HepG2 (cell line): ENCODE results near the gene GLIS2. TPM values are rescaled to one million over a fixed set of nuclear protein-coding genes. Genes with fewer than 3 reads are reported as not detected.

Experiments used
- ASH2L ChIP-seq: fragments of 300-600, 200-600 bp; sonication (generic); IDR thresholded peaks from 2 replicates; pipeline ENCODE4 v1.7.0; 2017; ENCODE audit warnings: low read depth, mild to moderate bottlenecking, moderate library complexity, mixed read lengths, low read length; ENCODE audit not compliant: insufficient read length
- ELF3 ChIP-seq: IDR thresholded peaks from 2 replicates; pipeline ENCODE4 v1.6.1; 2016; ENCODE audit warnings: missing genetic modification reagents, missing compliant biosample characterization
- KDM3A ChIP-seq: IDR thresholded peaks from 2 replicates; pipeline ENCODE4 v1.6.1; 2018; ENCODE audit warnings: low read depth, missing compliant biosample characterization
- LCORL ChIP-seq, 2 experiments: fragments of 450-650 bp in 1 of 2; sonication (generic) in 1 of 2; formaldehyde crosslinking in 1 of 2; IDR thresholded peaks; 2 replicates each; pipeline versions ENCODE4 v1.5.0 to v1.6.1; 2017 to 2020; ENCODE audit warnings: antibody characterized with exemption in 1 of 2, missing genetic modification reagents in 1 of 2
- PHF5A ChIP-seq: IDR thresholded peaks from one replicate; pipeline ENCODE4 v1.6.1; 2018; ENCODE audit warnings: low read depth, missing genetic modification reagents; ENCODE audit not compliant: unreplicated experiment
- PHF8 ChIP-seq: sonication (generic); formaldehyde crosslinking; IDR thresholded peaks from 2 replicates; pipeline ENCODE4 v1.5.0; 2020; ENCODE audit warnings: missing genetic modification reagents
- RAD21 ChIP-seq: fragments of 450-650 bp; formaldehyde crosslinking; IDR thresholded peaks from 2 replicates; pipeline ENCODE4 v1.5.0; 2020; ENCODE audit warnings: mild to moderate bottlenecking
- SPEN ChIP-seq: sonication (generic); formaldehyde crosslinking; IDR thresholded peaks from 2 replicates; pipeline ENCODE4 v1.5.1; 2020; ENCODE audit warnings: low read depth, mild to moderate bottlenecking, missing genetic modification reagents
- TARDBP ChIP-seq: sonication (generic); formaldehyde crosslinking; IDR thresholded peaks from 2 replicates; pipeline ENCODE4 v1.8.0; 2022; ENCODE audit warnings: mild to moderate bottlenecking, missing genetic modification reagents
- TOPORS ChIP-seq: sonication (generic); formaldehyde crosslinking; IDR thresholded peaks from 2 replicates; pipeline ENCODE4 v1.8.0; 2023; ENCODE audit warnings: mild to moderate bottlenecking, missing genetic modification reagents
- ZNF3 ChIP-seq: IDR thresholded peaks from 2 replicates; pipeline ENCODE4 v1.7.0; 2017; ENCODE audit warnings: inconsistent platforms
- ZNF503 ChIP-seq: sonication (generic); formaldehyde crosslinking; IDR thresholded peaks from 2 replicates; pipeline ENCODE4 v1.4.0; 2020; ENCODE audit warnings: missing genetic modification reagents
- ZNF878 ChIP-seq: sonication (generic); formaldehyde crosslinking; IDR thresholded peaks from 2 replicates; pipeline ENCODE4 v1.8.1; 2023; ENCODE audit warnings: mild to moderate bottlenecking, missing genetic modification reagents, moderate library complexity
- polyA plus RNA-seq, 8 experiments: library from polyadenylated mRNA; depleted of rRNA in 3 of 8; stranded (reverse) in 7 of 8; unstranded in 1 of 8; fragments of >200 nt; fragmentation: Illumina TruSeq in 4 of 8; extraction: Trizol in 4 of 8; gene quantifications; 2 replicates each; pipeline versions ENCODE4 v1.2.1 to v1.2.3, GENCODE V29; 2011 to 2016; ENCODE audit warnings: low read depth in 4 of 8, missing spikeins in 1 of 8, mixed read lengths in 1 of 8; ENCODE audit not compliant: insufficient read depth in 1 of 8
- total RNA-seq, 5 experiments: library from RNA; depleted of rRNA; stranded (reverse); fragments of >200 nt; fragmentation: Illumina TruSeq; extraction: Trizol; gene quantifications; 2 replicates each; pipeline ENCODE4 v1.2.3, GENCODE V29; 2016; ENCODE audit warnings: low read depth in 1 of 5
- TF ChIP-seq, protein P1 (sequence below): sonication (generic); formaldehyde crosslinking; IDR thresholded peaks from 2 replicates; pipeline ENCODE4 v1.4.0; 2020; ENCODE audit warnings: missing genetic modification reagents
- TF ChIP-seq, protein P2 (sequence below): sonication (generic); formaldehyde crosslinking; IDR thresholded peaks from 2 replicates; pipeline ENCODE4 v1.5.0; 2020; ENCODE audit warnings: mild to moderate bottlenecking, missing genetic modification reagents
- TF ChIP-seq, protein P3 (sequence below): sonication (generic); formaldehyde crosslinking; IDR thresholded peaks from 2 replicates; pipeline ENCODE4 v1.4.0; 2020; ENCODE audit warnings: missing genetic modification reagents

The GLIS2 gene
- total and polyA plus RNA-seq, 2 of the 13 experiments (the other 11 are each of a cell fraction or from before 2014, with no cell fraction given) = 0.28 to 0.29 TPM

GRCh38 chr16:4313563-4314531 is 2.0 kb upstream of the GLIS2 start (continued):
- TF ChIP-seq, protein P1, sequence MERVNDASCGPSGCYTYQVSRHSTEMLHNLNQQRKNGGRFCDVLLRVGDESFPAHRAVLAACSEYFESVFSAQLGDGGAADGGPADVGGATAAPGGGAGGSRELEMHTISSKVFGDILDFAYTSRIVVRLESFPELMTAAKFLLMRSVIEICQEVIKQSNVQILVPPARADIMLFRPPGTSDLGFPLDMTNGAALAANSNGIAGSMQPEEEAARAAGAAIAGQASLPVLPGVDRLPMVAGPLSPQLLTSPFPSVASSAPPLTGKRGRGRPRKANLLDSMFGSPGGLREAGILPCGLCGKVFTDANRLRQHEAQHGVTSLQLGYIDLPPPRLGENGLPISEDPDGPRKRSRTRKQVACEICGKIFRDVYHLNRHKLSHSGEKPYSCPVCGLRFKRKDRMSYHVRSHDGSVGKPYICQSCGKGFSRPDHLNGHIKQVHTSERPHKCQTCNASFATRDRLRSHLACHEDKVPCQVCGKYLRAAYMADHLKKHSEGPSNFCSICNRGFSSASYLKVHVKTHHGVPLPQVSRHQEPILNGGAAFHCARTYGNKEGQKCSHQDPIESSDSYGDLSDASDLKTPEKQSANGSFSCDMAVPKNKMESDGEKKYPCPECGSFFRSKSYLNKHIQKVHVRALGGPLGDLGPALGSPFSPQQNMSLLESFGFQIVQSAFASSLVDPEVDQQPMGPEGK (CRISPR knock-in tag) = peak; percentile 87
- TF ChIP-seq ZNF878 (CRISPR knock-in tag) (0 out of 2 replicates have a peak, but pooled peaks have one; percentile 19), ASH2L (peak; percentile 65), SPEN (CRISPR knock-in tag) (peak; percentile 44; the same call in 1 of the 2 replicates), ELF3 (peak; percentile 24; the same call in 1 of the 2 replicates), PHF8 (CRISPR knock-in tag) (no peak), PHF5A (peak; percentile 57), ZNF503 (0 out of 2 replicates have a peak, but pooled peaks have one; percentile 39), RAD21 (peak; percentile 84), LCORL (IDR thresholded peaks at IDR 0.05) (0 out of 2 replicates have a peak, but pooled peaks have one; percentile 6), LCORL (CRISPR knock-in tag; IDR thresholded peaks at IDR 0.05) (peak; percentile 97), KDM3A (CRISPR knock-in tag) (peak; percentile 51; the same call in 1 of the 2 replicates), TOPORS (CRISPR knock-in tag) (no peak), TARDBP (CRISPR knock-in tag) (0 out of 2 replicates have a peak, but pooled peaks have one; percentile 62), ZNF3 (CRISPR knock-in tag) (no peak)
- TF ChIP-seq, protein P2, sequence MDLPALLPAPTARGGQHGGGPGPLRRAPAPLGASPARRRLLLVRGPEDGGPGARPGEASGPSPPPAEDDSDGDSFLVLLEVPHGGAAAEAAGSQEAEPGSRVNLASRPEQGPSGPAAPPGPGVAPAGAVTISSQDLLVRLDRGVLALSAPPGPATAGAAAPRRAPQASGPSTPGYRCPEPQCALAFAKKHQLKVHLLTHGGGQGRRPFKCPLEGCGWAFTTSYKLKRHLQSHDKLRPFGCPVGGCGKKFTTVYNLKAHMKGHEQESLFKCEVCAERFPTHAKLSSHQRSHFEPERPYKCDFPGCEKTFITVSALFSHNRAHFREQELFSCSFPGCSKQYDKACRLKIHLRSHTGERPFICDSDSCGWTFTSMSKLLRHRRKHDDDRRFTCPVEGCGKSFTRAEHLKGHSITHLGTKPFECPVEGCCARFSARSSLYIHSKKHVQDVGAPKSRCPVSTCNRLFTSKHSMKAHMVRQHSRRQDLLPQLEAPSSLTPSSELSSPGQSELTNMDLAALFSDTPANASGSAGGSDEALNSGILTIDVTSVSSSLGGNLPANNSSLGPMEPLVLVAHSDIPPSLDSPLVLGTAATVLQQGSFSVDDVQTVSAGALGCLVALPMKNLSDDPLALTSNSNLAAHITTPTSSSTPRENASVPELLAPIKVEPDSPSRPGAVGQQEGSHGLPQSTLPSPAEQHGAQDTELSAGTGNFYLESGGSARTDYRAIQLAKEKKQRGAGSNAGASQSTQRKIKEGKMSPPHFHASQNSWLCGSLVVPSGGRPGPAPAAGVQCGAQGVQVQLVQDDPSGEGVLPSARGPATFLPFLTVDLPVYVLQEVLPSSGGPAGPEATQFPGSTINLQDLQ = peak; percentile 47; the same call in 1 of the 2 replicates
- TF ChIP-seq, protein P3, sequence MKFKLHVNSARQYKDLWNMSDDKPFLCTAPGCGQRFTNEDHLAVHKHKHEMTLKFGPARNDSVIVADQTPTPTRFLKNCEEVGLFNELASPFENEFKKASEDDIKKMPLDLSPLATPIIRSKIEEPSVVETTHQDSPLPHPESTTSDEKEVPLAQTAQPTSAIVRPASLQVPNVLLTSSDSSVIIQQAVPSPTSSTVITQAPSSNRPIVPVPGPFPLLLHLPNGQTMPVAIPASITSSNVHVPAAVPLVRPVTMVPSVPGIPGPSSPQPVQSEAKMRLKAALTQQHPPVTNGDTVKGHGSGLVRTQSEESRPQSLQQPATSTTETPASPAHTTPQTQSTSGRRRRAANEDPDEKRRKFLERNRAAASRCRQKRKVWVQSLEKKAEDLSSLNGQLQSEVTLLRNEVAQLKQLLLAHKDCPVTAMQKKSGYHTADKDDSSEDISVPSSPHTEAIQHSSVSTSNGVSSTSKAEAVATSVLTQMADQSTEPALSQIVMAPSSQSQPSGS (CRISPR knock-in tag) = no peak
